NCI-H1048 (cell line): ENCODE data around the gene FAM149A.

Source experiments
- DNase-seq: peaks from one replicate; lab custom pipeline; 2025; lab: John Stamatoyannopoulos, UW

Gene FAM149A

GRCh38 chr4:186158966-186159365 is 54.5 kb downstream of the FAM149A start:
- DNase-seq, result no peak

DNA sequence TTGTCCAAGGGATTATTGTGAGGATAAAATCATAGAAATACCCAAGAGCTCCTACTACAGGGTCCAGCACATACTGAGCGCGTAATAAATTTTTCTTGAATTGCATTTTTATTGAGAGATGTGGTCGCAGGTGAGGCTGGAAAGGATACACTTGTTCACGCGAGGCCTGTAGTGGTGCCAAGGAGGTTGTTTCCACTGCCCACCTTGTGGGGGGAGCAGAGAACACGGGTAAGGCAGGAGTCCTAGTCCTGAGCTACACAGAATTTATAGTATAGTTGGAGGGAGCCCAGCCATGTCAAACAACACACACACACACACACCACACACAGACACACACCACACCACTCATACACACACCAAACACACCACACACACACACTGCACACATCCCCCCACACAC is 55.1 kb downstream of the FAM149A start:
- DNase-seq, result no peak

DNA sequence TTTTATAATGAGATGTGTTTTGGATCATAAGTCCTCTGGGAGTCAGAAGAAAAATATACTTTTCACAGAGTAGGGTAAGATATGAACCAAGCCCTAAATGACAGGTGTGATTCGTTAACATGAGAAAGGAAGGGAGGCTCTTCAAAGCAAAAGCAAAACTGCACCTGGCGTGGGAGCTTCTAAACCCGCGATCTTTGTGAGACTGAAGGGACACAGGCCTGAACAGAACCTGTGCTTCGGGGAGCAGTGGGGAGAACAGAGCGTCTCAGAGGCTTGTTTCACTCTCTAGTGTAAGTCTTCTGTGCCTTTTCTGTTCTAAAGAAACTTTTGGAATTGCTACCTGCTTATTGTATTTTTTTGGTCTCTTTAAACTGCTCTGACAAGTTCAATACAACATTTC is 56.6 kb downstream of the FAM149A start:
- DNase-seq, result no peak

- DNase-seq, result no peak
These were observed 62.5 kb downstream of the FAM149A start for GRCh38 chr4:186166852-186167512.

- DNase-seq, result no peak
These were observed 63.1 kb downstream of the FAM149A start for GRCh38 chr4:186167605-186168004.

- no peak for DNase-seq
These were observed 64.2 kb downstream of the FAM149A start for GRCh38 chr4:186168750-186169149.

GRCh38 chr4:186169333-186169944 is 64.9 kb downstream of the FAM149A start:
- DNase-seq, result no peak

DNA sequence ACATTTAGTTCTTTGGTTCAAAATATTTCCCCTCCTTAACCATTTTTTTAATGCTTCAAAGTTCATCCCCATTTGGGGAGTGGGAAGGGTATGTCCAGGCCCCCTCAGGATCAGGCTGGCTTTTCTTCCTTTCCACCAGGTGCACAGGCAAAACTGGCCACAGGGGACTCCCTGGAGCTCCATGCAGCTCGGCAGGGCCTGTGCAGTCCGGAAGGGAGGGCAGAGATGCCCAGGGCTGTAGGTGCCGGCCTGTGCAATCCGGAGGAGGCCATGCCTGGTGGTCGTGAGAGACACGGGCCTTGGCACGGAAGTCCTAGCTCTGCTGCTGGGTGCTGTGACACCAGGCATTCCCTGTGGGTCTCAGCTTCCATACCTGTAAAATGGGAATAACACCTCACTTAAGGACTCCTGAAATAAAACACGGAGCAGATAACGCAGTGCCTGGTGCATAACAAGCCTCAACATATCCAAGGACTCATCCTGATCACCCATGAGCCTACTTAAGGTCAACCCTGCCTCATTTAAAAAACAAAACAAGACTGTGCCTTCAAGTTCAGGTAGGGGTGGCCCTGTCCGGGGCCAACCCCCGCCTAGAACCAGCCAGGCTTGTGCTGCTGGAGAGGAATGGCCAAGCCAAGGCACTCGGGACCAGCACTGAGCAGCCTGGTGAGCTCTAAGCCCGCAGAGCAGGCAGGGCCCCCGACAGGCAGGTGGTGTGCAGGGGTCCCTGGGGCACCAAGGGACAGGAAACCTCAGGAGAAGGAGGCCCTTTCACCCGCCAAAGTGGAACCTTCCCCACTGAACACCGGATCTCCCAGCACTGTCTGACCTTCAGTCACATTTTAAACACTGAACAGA is 65.7 kb downstream of the FAM149A start:
- no peak for DNase-seq

DNA sequence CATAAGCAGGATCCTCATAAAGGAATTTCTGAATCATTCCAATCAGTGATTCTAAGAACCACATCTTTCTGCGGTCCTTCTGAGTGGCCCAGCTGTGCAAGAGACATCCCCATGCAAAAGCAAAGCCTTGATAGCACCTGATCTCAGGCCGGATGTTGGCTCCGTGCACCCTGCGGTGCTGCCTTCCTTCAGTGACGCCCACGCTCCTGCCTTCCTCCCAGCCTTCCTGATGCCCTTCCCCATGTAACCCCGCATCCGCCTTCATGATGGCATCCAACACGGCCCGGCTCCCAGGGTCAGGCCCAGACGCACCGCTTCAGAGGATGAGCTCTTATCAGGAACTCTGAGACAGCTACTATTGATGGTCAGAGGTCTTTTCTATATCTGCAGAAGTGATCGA is 66.5 kb downstream of the FAM149A start:
- DNase-seq, result no peak

DNA sequence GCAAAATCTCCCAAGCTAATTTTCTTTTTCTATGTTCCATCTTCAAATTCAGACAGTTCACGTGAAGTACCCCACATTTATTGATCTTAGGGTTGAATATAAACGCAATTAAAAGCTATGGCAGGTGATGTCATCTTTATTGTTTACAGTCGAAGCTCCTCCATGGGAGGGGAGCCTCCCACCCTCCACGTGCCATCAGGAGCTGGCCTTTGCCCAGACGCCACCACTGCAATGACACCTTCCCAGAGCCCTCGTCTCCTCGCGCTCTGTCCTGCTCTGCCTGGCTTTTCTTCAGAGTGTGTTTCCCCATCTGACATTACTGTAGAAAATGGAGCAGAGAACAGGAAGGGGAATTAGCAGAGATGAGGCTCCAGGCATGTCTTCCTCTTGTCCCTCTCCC is 68.0 kb downstream of the FAM149A start:
- DNase-seq, result no peak

- DNase-seq, result no peak
These were observed 83.6 kb downstream of the FAM149A start for GRCh38 chr4:186188107-186188506.

DNA sequence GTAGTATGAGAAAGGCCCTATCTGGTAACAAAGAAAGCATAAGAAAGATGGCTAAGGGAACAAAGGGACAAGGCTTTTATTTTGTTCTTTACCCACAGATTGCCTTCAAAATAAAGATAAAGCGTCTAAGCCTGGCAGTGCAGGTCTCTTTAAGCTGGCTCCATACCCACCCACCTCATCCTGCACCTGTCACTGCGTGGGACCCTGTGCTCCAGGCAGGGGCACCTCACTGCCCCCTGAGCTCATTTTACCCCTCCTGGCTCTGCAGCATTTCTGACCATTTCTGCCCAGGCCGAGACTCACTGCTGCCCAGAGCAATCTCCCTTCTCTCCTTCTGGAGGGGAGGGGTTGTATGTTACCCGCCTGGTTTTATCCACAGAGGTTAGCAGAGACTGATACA is 85.2 kb downstream of the FAM149A start:
- DNase-seq, result no peak

DNA sequence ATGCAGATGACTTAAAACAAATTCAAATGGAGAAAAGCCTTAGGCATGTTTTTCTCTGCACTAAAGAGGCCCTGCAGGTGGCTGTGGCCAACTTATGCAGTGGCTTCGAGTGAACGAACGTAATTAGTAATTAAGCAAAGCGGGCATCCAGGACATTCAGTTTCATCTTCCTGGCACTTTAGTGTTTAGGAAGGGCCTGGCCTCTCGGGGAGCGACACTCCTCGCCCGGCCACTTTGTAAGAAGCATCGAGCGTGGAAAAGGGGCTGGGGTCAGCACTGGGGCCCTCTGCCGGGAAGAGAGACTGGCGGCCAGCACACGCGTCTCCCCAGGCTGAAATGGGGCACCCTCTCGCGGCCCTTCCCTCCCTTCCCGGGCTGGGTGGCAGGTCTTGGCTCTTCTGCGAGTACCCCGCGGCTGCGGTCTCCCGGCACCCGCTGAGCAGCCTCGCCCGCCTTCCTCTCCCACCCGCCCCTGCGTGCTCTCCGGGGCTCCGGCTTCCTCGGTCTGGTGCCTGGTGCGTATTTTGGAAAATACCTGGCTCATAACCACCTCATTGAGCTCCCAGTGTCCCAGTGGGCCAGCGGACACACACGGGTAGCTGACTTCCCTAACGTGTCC is 86.2 kb downstream of the FAM149A start:
- no peak for DNase-seq

GRCh38 chr4:186191200-186192065 is 86.9 kb downstream of the FAM149A start, which contains the start of gene CYP4V2:
Gene CYP4V2, plus strand, starts transcription at chr4:186191567. Its CDS starts 257 bp downstream, at chr4:186191824.
- peak; percentile 16 for DNase-seq

DNA sequence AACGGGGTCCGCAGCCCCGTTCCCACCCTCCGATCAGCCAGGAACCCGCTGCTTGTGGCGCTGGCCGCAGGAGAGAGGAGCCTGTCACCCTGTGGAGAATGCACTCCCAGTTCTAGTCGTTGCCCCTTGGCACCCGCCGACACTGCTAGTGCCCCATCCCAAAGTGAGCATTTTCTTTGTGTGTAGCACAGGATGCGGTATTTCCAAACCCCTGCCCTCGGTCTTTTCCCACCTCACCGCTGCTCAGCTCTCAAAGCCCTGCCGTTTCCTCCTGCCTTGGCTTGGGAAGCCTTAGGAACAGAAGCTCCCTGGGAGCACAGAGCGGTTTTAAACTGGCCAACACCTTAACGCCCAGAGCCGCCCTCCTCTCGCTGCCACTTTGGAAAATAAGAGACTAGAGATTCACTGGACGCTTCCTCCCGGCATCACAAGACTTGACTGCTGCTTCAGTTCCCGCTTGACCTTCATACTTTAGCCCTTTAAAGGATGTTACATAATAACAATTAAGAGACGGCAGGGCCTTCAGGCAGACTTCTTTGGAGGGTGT is 87.6 kb downstream of the FAM149A start:
- no peak for DNase-seq

GRCh38 chr4:186193851-186194250 is 89.3 kb downstream of the FAM149A start:
- no peak for DNase-seq

GRCh38 chr4:186196063-186196462 is 91.6 kb downstream of the FAM149A start:
- no peak for DNase-seq

GRCh38 chr4:186200516-186200915 is 96.0 kb downstream of the FAM149A start:
- no peak for DNase-seq

DNA sequence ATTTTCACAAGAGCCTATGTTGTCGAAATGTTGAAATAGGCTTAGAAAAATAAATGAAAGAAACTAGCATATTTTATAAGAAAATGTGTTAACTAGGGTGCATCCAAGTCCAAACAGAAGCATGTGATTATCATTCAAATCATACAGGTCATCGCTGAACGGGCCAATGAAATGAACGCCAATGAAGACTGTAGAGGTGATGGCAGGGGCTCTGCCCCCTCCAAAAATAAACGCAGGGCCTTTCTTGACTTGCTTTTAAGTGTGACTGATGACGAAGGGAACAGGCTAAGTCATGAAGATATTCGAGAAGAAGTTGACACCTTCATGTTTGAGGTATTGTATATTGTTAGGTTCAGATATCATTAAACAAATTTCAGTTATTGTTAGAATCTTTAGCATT is 96.5 kb downstream of the FAM149A start:
- DNase-seq, result no peak

DNA sequence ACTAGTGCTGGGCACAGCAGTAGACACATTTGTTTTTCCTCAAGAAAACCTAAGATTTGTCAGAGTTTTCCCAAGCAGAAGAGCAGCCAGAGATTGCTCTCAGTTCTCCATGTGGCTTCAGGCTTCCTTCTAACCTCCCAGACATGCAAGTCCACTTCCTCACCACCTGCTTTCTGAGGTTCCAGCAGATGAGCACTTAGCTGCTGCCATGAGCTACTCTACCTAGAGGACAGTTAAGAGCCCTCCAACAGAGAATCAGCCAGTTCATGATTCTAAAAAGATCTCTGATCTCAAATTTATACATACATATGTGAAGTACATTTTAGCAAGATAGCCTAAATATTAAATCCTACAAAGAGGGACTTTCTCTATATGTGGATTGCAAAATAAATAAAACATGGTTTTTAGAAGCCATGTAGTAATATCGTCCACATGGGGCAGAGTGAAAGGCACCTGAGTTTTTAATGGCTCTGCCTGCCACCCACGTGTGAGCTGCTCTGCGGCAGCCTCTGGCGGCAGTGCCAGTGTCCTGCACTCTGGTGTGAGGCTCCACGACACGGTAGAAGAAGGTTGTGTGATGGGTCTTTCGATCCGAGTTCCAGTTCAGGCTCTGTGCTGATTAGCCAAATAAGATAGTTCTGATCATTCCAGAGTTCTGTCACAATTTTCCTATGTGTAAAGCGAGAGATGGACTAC is 97.2 kb downstream of the FAM149A start:
- DNase-seq, result no peak
